ENCODE results near the gene HFE. TPM values are rescaled to one million over a fixed set of nuclear protein-coding genes. Genes with fewer than 3 reads are reported as not detected.

Gene HFE
- total RNA-seq, 2 donors from 2014 or later: 11.1 to 11.8 TPM

- peak overlapping the region; percentile 97 for H3K27ac ChIP-seq
- no peaks in the 10 kb centered on the region for H3K9me3 ChIP-seq
- no peak for TF ChIP-seq CTCF (IDR thresholded peaks at IDR 0.05)
- peaks cover 8% of the 10 kb centered on the region for H3K4me1 ChIP-seq
- H3K9ac ChIP-seq (ENCODE audit: low read depth in 2 of 2, low read length in 2 of 2): peak overlapping the region; percentile 48 to 99
- no peak for DNase-seq
- intact Hi-C loops (cut with DNase I): no loop called here
- H3K36me3 ChIP-seq: no peaks in the 10 kb centered on the region
- no peaks in the 10 kb centered on the region for H3K27me3 ChIP-seq
- peak overlapping the region; percentile 73 for H3K4me3 ChIP-seq
These were observed 39.4 kb downstream of the HFE start for GRCh38 chr6:26126394-26127235.

- intact Hi-C loops (cut with DNase I): no loop called here
- Histone ChIP-seq H3K27me3 (no peaks in the 10 kb centered on the region), H3K9me3 (no peaks in the 10 kb centered on the region), H3K9ac (ENCODE audit: low read depth in 2 of 2, low read length in 2 of 2) (no peak overlapping the region), H3K27ac (no peak overlapping the region), H3K4me3 (peak overlapping the region; percentile 73), H3K4me1 (peaks cover 8% of the 10 kb centered on the region), H3K36me3 (no peaks in the 10 kb centered on the region)
- no peak for TF ChIP-seq CTCF (IDR thresholded peaks at IDR 0.05)
- DNase-seq: no peak
These were observed 41.0 kb downstream of the HFE start for GRCh38 chr6:26128013-26128771.

- Histone ChIP-seq H3K4me3 (no peak overlapping the region), H3K9ac (ENCODE audit: low read depth in 2 of 2, low read length in 2 of 2) (no peak overlapping the region), H3K4me1 (peaks cover 8% of the 10 kb centered on the region), H3K36me3 (no peaks in the 10 kb centered on the region), H3K9me3 (no peaks in the 10 kb centered on the region), H3K27me3 (no peaks in the 10 kb centered on the region), H3K27ac (no peak overlapping the region)
- TF ChIP-seq CTCF (IDR thresholded peaks at IDR 0.05): no peak
- intact Hi-C loops (cut with DNase I): no loop called here
- no peak for DNase-seq
These were observed 42.4 kb downstream of the HFE start for GRCh38 chr6:26129656-26130055.

GRCh38 chr6:26130581-26131249 is 43.5 kb downstream of the HFE start:
- no peaks in the 10 kb centered on the region for H3K36me3 ChIP-seq

More at GRCh38 chr6:26130581-26131249, 43.5 kb downstream of the HFE start:
- Histone ChIP-seq H3K27ac (no peak overlapping the region), H3K4me3 (no peak overlapping the region), H3K9ac (ENCODE audit: low read depth in 2 of 2, low read length in 2 of 2) (no peak overlapping the region), H3K4me1 (peaks cover 8% of the 10 kb centered on the region), H3K27me3 (no peaks in the 10 kb centered on the region), H3K9me3 (no peaks in the 10 kb centered on the region)
- no peak for TF ChIP-seq CTCF (IDR thresholded peaks at IDR 0.05)
- no peak for DNase-seq
- intact Hi-C loops (cut with DNase I): no loop called here
